GM18519 (cell line): ENCODE results near the gene RTEL1.

Experiments used
- ATAC-seq: cut with Tn5 transposase; IDR thresholded peaks from one replicate; pipeline ENCODE4 v1.9.1; 2021; ENCODE audit warnings: mild to moderate bottlenecking, moderate library complexity; ENCODE audit not compliant: unreplicated experiment, low FRiP score

RTEL1 gene

GRCh38 chr20:63688228-63689045, 30.3 kb downstream of the RTEL1 start:
- ATAC-seq, result no peak

DNA sequence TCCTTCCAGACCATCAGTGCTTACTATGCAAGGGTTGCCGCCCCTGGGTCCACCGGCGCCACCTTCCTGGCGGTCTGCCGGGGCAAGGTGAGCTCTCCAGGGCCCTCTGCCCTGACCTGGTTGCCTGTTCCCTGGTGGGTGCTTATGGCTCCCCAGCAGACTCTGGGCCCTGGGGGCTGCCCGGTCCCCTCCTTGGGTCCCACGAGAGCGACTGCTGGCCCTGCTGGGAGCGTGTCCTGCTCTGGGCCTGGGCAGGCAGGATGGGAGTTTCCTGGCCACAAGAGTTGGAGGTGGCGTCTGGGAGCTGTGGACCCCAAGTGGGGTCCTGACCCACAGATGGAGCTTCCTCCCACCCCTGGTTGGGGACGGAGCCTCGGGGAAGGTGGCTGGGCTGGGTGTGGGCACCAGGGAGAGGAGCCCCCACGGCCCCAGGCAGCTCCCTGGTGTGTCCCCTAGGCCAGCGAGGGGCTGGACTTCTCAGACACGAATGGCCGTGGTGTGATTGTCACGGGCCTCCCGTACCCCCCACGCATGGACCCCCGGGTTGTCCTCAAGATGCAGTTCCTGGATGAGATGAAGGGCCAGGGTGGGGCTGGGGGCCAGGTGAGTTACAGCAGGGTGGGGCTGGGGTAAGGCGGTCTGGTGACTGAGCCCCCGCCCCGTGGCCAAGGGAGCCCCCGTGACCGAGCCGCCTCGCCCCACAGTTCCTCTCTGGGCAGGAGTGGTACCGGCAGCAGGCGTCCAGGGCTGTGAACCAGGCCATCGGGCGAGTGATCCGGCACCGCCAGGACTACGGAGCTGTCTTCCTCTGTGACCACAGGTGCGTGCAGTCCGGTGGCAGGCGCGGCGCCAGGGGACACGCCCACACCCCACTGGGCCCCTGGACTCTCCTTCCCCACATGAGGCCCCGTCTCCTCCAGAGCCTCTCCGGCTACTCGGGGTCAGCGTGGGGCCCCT, 31.2 kb downstream of the RTEL1 start:
- ATAC-seq, result no peak

DNA sequence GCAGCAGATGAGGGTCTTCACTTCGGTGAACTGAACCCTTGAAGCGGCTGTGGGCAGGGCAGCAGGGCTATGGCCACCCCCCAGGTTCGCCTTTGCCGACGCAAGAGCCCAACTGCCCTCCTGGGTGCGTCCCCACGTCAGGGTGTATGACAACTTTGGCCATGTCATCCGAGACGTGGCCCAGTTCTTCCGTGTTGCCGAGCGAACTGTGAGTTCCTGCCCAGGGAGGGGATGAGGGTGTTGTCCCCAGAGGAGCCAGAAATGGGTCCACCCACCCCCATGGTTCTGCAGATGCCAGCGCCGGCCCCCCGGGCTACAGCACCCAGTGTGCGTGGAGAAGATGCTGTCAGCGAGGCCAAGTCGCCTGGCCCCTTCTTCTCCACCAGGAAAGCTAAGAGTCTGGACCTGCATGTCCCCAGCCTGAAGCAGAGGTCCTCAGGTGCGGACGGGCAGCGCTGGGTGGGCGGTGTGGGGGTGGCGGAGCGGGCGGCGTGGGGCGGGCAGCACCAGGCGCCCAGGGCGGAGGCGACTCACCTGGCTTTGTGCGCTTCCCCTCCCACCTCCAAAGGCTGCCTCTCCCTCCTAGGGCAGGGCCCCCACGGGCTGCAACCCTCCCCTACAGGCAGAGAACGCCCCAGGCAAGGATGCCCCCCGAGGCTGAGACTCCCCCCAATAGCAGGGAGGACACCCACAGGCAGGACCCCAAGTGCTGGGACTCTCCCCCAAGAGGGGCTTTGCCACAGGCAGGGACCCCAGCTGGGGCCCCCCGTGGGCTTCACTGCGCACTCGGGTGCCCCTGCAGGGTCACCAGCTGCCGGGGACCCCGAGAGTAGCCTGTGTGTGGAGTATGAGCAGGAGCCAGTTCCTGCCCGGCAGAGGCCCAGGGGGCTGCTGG, 32.1 kb downstream of the RTEL1 start:
- ATAC-seq, result no peak

- no peak for ATAC-seq
These were observed 33.0 kb downstream of the RTEL1 start for GRCh38 chr20:63690898-63691710.

DNA sequence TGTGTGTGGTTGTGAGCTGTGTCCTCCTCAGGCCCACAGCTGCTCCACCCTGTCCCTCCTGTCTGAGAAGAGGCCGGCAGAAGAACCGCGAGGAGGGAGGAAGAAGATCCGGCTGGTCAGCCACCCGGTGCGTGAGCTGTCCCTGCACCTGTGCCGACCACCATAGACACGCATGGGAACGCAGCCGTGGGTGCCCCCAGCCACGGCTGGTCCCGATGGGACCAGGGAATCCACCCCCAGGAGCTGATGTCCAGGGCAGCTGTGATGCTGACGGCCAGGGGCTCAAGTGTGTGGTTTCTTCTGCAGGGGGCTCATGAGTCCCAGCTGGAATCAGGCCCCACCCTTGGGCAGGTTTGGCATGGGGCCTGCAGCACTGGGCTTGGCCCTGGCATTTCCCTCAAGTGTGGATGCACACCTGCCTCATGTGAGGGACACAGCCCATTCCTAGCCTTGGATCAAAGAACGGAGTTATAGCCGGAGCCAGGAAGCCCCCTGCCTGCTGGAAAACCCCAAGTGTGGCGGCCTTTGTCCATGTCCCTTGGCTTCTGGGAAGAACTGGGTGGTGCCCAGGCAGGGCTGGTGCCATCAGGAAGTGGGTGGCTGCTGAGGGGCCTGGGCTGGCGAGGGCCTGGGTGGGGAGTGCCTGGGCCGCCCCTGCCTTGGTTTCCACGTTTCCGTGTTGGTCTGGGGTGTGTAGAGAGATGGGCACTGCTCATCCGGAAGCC, 33.8 kb downstream of the RTEL1 start:
- ATAC-seq, result no peak

GRCh38 chr20:63692436-63693082, 34.4 kb downstream of the RTEL1 start:
- no peak for ATAC-seq

DNA sequence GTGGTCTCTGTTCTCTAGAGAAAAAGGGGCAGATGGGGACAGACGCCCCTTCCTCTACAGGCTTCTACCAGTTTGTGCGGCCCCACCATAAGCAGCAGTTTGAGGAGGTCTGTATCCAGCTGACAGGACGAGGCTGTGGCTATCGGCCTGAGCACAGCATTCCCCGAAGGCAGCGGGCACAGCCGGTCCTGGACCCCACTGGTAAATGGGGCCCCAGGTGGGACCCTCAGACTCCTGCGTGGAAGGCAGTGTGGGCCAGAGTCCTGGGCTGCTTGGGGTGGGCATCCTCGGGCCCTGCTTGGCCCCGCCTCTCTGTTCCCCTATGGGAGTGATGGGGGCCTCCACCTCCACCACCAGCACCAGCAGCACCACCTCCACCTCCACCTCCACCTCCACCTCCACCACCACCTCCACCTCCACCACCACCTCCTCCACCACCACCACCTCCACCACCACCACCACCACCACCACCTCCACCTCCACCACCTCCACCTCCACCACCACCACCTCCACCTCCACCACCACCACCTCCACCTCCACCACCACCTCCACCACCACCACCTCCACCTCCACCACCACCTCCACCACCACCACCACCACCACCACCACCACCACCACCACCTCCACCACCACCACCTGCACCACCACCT, 35.1 kb downstream of the RTEL1 start:
- ATAC-seq, result no peak

GRCh38 chr20:63693733-63694583, 35.8 kb downstream of the RTEL1 start:
- no peak for ATAC-seq

GRCh38 chr20:63694584-63695423, 36.7 kb downstream of the RTEL1 start:
- no peak for ATAC-seq

DNA sequence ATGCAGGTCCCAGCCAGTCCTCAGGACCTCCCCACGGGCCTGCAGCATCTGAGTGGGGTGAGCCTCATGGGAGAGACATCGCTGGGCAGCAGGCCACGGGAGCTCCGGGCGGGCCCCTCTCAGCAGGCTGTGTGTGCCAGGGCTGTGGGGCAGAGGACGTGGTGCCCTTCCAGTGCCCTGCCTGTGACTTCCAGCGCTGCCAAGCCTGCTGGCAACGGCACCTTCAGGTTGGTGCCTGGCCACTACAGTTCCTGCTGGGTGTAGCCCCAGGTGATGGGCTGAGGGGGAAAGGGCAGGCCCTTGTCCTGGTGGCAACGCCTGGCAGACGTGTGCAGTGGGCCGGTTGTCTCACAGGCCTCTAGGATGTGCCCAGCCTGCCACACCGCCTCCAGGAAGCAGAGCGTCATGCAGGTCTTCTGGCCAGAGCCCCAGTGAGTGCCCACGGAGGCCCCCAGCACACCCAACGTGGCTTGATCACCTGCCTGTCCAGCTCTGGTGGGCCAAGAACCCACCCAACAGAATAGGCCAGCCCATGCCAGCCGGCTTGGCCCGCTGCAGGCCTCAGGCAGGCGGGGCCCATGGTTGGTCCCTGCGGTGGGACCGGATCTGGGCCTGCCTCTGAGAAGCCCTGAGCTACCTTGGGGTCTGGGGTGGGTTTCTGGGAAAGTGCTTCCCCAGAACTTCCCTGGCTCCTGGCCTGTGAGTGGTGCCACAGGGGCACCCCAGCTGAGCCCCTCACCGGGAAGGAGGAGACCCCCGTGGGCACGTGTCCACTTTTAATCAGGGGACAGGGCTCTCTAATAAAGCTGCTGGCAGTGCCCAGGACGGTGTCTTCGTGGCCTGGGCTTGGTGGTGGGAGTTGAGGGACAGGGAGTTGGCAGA, 37.6 kb downstream of the RTEL1 start:
- no peak for ATAC-seq

DNA sequence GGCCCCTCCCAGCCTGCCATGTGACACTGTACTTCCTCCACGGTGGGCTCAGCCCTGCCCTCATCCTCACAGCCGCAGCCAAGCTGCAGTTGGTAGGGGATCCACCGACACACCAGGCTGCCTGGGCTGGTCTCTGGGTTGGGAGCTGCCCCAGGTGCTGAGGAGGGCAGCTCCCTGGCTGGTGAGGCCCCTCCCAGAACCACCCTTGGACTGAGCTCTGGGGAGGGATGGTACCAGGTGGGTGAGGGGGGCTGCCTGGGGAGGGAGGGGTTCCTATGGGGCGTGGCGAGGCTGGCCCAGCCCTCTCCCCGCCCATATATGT, 38.2 kb downstream of the RTEL1 start:
- no peak for ATAC-seq

- ATAC-seq, result no peak
These were observed 38.7 kb downstream of the RTEL1 start, which contains the start of gene TNFRSF6B for GRCh38 chr20:63696628-63697356. TNFRSF6B (plus strand) TSS chr20:63696652; CDS start chr20:63696768, 116 bp downstream.

GRCh38 chr20:63697357-63697867, 39.3 kb downstream of the RTEL1 start:
- no peak for ATAC-seq

DNA sequence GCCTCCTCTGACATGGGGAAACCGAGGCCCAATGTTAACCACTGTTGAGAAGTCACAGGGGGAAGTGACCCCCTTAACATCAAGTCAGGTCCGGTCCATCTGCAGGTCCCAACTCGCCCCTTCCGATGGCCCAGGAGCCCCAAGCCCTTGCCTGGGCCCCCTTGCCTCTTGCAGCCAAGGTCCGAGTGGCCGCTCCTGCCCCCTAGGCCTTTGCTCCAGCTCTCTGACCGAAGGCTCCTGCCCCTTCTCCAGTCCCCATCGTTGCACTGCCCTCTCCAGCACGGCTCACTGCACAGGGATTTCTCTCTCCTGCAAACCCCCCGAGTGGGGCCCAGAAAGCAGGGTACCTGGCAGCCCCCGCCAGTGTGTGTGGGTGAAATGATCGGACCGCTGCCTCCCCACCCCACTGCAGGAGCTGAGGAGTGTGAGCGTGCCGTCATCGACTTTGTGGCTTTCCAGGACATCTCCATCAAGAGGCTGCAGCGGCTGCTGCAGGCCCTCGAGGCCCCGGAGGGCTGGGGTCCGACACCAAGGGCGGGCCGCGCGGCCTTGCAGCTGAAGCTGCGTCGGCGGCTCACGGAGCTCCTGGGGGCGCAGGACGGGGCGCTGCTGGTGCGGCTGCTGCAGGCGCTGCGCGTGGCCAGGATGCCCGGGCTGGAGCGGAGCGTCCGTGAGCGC, 39.9 kb downstream of the RTEL1 start:
- ATAC-seq, result no peak
